Mesothelial cell of epicardium (in vitro differentiated cells): ENCODE measurements around the gene PTPRT. TPM values are rescaled to one million over a fixed set of nuclear protein-coding genes. Genes with fewer than 3 reads are reported as not detected.

ENCODE experiments used
- DNase-seq, 2 experiments: peaks; one replicate each; pipeline ENCODE4 v3.0.0; 2021; ENCODE audit warnings: low spot score in 2 of 2; ENCODE audit not compliant: unreplicated experiment in 2 of 2
- H3K27ac Mint-ChIP-seq: 2 replicates; pipeline ENCODE4 v1.8.0; 2021; ENCODE audit warnings: mixed read lengths
- H3K27me3 Mint-ChIP-seq: 2 replicates; pipeline ENCODE4 v1.8.0; 2021; ENCODE audit warnings: low read depth, mixed read lengths
- H3K36me3 Mint-ChIP-seq: 2 replicates; pipeline ENCODE4 v1.8.0; 2021; ENCODE audit warnings: mixed read lengths
- H3K4me1 Mint-ChIP-seq: 2 replicates; pipeline ENCODE4 v1.8.0; 2021; ENCODE audit warnings: mixed read lengths
- H3K4me3 Mint-ChIP-seq: 2 replicates; pipeline ENCODE4 v1.8.0; 2021; ENCODE audit warnings: mild to moderate bottlenecking, moderate library complexity, mixed read lengths
- H3K9me3 Mint-ChIP-seq: 2 replicates; pipeline ENCODE4 v1.8.0; 2021; ENCODE audit warnings: mixed read lengths
- CTCF ChIP-seq: fragments of 200-600 bp; sonication (generic); IDR thresholded peaks from one replicate; pipeline ENCODE4 v1.5.0; 2021; ENCODE audit warnings: antibody characterized with exemption; ENCODE audit not compliant: unreplicated experiment
- total RNA-seq: library from RNA; stranded (reverse); gene quantifications from 3 replicates; pipeline ENCODE4 v1.2.1, GENCODE V29; 2021

Gene PTPRT
- total RNA-seq, 1 donor from 2014 or later = 0.80 TPM

GRCh38 chr20:43058077-43058476 lies 131.6 kb downstream of the PTPRT start:
- no peak for DNase-seq
- no peak for TF ChIP-seq CTCF
- Mint-ChIP-seq H3K9me3 (peaks cover 18% of the 10 kb centered on the region), H3K4me3 (no peak overlapping the region), H3K4me1 (no peaks in the 10 kb centered on the region), H3K36me3 (no peaks in the 10 kb centered on the region), H3K27ac (no peak overlapping the region), H3K27me3 (no peaks in the 10 kb centered on the region)

DNA sequence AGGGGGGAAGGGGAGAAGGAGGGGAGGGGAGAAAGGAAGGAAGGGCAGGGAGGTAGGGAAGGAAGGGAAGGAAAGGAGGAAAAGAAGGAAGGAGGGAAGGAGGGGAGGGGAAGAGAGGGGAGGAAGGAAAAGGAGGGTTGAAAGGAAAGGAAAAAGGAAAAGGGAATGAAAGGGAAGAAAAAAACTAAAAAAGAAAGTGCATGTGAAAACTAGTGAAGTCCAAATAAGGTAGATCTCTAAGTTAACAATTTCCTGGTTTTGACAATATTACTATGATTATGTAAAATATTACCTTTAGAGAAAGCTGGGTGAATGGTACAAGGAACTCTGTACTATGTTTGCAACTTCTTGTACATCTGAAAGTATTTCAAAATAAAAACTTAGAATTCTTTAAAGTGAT lies 132.4 kb downstream of the PTPRT start:
- no peak for DNase-seq
- H3K4me3 Mint-ChIP-seq = no peak overlapping the region
- no peaks in the 10 kb centered on the region for H3K4me1 Mint-ChIP-seq
- H3K27ac Mint-ChIP-seq = no peak overlapping the region
- no peak for TF ChIP-seq CTCF
- H3K27me3 Mint-ChIP-seq = no peaks in the 10 kb centered on the region
- H3K9me3 Mint-ChIP-seq = peaks cover 18% of the 10 kb centered on the region
- no peaks in the 10 kb centered on the region for H3K36me3 Mint-ChIP-seq

DNA sequence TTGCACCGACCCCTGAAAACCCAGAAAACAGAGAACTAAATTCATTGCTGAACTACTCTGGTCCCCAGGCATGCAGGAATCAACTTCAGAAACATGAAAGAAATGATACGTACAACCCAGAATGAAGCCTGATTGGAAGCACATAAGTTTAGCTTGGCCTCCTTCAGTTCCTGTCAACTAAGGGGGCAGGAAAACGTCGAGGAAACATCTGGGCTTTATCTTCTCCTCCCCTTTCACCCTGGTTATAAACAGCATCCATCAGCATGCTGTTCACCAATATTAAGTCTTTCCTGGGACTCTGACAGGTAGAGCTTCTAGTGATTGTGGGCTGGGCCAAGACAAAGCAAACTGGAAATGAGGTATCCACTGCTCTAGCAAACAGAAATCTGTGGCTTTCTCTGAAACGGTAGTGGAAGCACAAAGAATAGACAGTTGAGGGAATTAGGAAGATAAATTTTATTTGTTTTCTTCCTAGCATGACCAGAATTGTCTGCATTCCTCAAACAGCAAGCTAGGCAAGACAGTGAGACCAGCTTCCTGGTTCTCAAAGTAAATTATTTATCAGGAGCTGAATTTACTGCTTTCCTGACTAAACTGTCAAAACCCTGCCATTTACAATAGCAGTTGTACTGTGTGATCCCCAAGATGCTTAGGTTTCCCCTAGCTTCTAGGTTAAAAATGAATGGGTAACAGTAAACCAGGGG lies 134.4 kb downstream of the PTPRT start:
- H3K27me3 Mint-ChIP-seq = no peaks in the 10 kb centered on the region
- DNase-seq = no peak
- no peak for TF ChIP-seq CTCF
- peaks cover 4% of the 10 kb centered on the region for H3K9me3 Mint-ChIP-seq
- H3K36me3 Mint-ChIP-seq = no peaks in the 10 kb centered on the region
- H3K27ac Mint-ChIP-seq = no peak overlapping the region
- no peak overlapping the region for H3K4me3 Mint-ChIP-seq
- H3K4me1 Mint-ChIP-seq = no peaks in the 10 kb centered on the region

DNA sequence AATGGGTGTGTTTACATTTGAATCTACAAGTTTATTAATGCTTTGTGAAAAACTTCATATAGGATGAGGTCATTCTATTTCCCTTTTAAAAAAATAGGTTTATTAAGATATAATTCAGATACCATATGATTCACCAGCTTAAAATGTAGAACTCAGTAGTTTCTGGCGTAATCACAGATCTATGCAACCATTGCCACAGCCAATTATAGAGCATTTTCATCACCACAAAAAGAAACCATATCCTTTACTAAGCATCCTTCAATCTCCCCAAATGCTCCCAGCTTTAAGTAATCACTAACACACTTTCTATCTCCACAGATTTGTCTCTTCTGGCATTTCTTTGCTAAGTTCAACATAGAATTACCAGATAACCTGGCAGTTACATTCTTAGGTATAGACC lies 137.2 kb downstream of the PTPRT start:
- TF ChIP-seq CTCF = no peak
- peaks cover under 1% of the 10 kb centered on the region for H3K27me3 Mint-ChIP-seq
- no peaks in the 10 kb centered on the region for H3K36me3 Mint-ChIP-seq
- H3K27ac Mint-ChIP-seq = no peak overlapping the region
- DNase-seq = no peak
- no peaks in the 10 kb centered on the region for H3K4me1 Mint-ChIP-seq
- no peaks in the 10 kb centered on the region for H3K9me3 Mint-ChIP-seq
- H3K4me3 Mint-ChIP-seq = no peak overlapping the region

- Mint-ChIP-seq H3K4me1 (no peaks in the 10 kb centered on the region), H3K9me3 (peaks cover 4% of the 10 kb centered on the region), H3K27ac (no peak overlapping the region), H3K36me3 (no peaks in the 10 kb centered on the region), H3K4me3 (no peak overlapping the region), H3K27me3 (peaks cover 4% of the 10 kb centered on the region)
- no peak for DNase-seq
- no peak for TF ChIP-seq CTCF
Measured at GRCh38 chr20:43046966-43047365, 142.7 kb downstream of the PTPRT start.
